Endothelial cell of umbilical vein (primary cell): ENCODE measurements around the gene FAM53B.

ENCODE experiments used
- CTCF ChIP-seq, 2 donors: IDR thresholded peaks; 1 replicate in 1 of 2; 2 replicates in 1 of 2; pipeline ENCODE4 v1.5.1; 2011; ENCODE audit warnings: low read length in 2 of 2, mild to moderate bottlenecking in 2 of 2, moderate library complexity in 2 of 2, control low read depth in 1 of 2, inconsistent platforms in 1 of 2, low read depth in 1 of 2; ENCODE audit not compliant: insufficient read depth in 1 of 2; ENCODE audit errors: extremely low read depth in 1 of 2
- EZH2 ChIP-seq: IDR thresholded peaks from 2 replicates; pipeline ENCODE4 v1.6.1; 2012; ENCODE audit warnings: borderline replicate concordance, low read depth, mild to moderate bottlenecking, moderate library complexity, low read length, inconsistent platforms; ENCODE audit not compliant: severe bottlenecking
- FOS ChIP-seq: IDR thresholded peaks from 2 replicates; pipeline ENCODE4 v1.6.1; 2011; ENCODE audit warnings: mild to moderate bottlenecking, low read length, moderate library complexity, borderline replicate concordance; ENCODE audit not compliant: insufficient read depth
- GATA2 ChIP-seq: IDR thresholded peaks from 2 replicates; pipeline ENCODE4 v1.7.0; 2011; ENCODE audit warnings: low read depth, mild to moderate bottlenecking, moderate library complexity, mixed read lengths, low read length; ENCODE audit not compliant: insufficient read length, insufficient read depth
- MYC ChIP-seq: IDR thresholded peaks from one replicate; pipeline ENCODE4 v1.6.1; 2011; ENCODE audit warnings: mild to moderate bottlenecking, low read depth, low read length
- POLR2A ChIP-seq: IDR thresholded peaks from 2 replicates; pipeline ENCODE4 v1.6.1; 2012; ENCODE audit warnings: low read depth, mild to moderate bottlenecking, control low read depth, low read length

- TF ChIP-seq CTCF (IDR thresholded peaks at IDR 0.05; ENCODE audit: extremely low read depth in 1 of 2, insufficient read depth in 1 of 2, low read depth in 1 of 2, low read length in 2 of 2) (no peak), POLR2A (no peak), MYC (no peak), GATA2 (peak; percentile 48), FOS (no peak), EZH2 (no peak)
These were observed 42.1 kb downstream of the FAM53B start for GRCh38 chr10:124701881-124702656.
